Measurements from ENCODE around the gene PCDHA9. TPM values are rescaled to one million over a fixed set of nuclear protein-coding genes. Genes with fewer than 3 reads are reported as not detected.
A peak's percentile ranks its signal among the peaks of the same experiment; 100 is the strongest.
"Not testable (repeated sequence)": the region's sequence is repeated elsewhere in the genome, so short reads cannot be mapped to it uniquely, and the experiment has no call there.

Gene PCDHA9
- total and polyA plus RNA-seq, 2 of the 4 experiments (the other 2 are of a cell fraction): under 0.01 TPM; not detected in 1

DNA sequence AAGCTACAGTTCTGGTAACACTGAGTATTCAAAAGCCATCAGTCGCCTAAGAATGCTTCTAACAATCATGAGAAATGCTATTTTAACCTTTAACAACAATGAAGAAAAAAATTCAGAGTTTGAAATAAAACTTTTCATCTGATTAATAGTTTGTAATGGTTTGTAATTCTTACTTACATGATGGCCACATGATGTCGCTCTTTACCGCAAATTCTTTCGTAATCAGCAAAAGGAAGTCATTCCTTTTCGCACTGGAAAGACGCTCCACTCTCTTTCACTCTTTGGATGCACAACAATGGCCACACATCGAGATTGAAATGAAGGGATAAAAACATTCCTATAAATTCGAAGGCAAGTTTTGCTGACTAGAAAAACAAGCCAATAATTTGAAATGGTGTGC, 14.2 kb upstream of the PCDHA9 start, which contains the start of gene PCDHA7:
Gene PCDHA7 (plus strand): TSS at position 277 of the 400 bp plus-strand sequence. CDS start 115 bp downstream, at position 392.
- BruUV-seq (replicated peaks): no TSS peak
- CTCF ChIA-PET: no interaction called here
- H2BK20ac ChIP-seq (ENCODE audit: low read depth, low read length): no peak within 1 kb of the TSS

DNA sequence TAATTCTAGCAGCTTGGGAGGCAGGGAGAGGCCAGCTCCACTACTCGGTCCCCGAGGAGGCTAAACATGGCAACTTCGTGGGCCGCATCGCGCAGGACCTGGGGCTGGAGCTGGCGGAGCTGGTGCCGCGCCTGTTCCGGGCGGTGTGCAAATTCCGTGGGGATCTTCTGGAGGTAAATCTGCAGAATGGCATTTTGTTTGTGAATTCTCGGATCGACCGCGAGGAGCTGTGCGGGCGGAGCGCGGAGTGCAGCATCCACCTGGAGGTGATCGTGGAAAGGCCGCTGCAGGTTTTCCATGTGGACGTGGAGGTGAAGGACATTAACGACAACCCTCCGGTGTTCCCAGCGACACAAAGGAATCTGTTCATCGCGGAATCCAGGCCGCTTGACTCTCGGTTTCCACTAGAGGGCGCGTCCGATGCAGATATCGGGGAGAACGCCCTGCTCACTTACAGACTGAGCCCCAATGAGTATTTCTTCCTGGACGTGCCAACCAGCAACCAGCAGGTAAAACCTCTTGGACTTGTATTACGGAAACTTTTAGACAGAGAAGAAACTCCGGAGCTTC, 13.7 kb upstream of the PCDHA9 start:
- CTCF ChIA-PET; H3K79me1 ChIP-seq (ENCODE audit: low read depth in 1 of 2, low read length in 2 of 2); H2AK5ac ChIP-seq (ENCODE audit: low read depth, low read length); H4K5ac ChIP-seq (ENCODE audit: low read depth, low read length); H2AK9ac ChIP-seq (replicated peaks; ENCODE audit: low read depth, low read length, poor library complexity); H3K4me1 ChIP-seq (ENCODE audit: control insufficient read depth, insufficient read depth, low read length); H3K9me1 ChIP-seq (ENCODE audit: insufficient read depth, low read length); H2BK20ac ChIP-seq (ENCODE audit: low read depth, low read length); H3K56ac ChIP-seq (ENCODE audit: extremely low read depth, insufficient read depth, low read length); DNase-seq; H2BK120ac ChIP-seq (ENCODE audit: low read depth, low read length); H2BK5ac ChIP-seq (ENCODE audit: low read depth, low read length, poor library complexity, severe bottlenecking); H3K9ac ChIP-seq (ENCODE audit: low read depth, low read length); H2BK15ac ChIP-seq (ENCODE audit: low read depth, low read length); dilution Hi-C loops (cut with HindIII; ENCODE audit: low sequenced_read_pairs, unreplicated experiment); H3K4me2 ChIP-seq (ENCODE audit: low read depth, low read length); H3K27ac ChIP-seq (ENCODE audit: insufficient read depth, low read length); H3K18ac ChIP-seq (ENCODE audit: low read depth, low read length); ATAC-seq (ENCODE audit: low read depth); H3K23ac ChIP-seq (ENCODE audit: low read depth, low read length); BruUV-seq (replicated peaks); H3K27me3 ChIP-seq (ENCODE audit: control insufficient read depth, insufficient read depth, low read length); intact Hi-C loops (cut with micrococcal nuclease); H3K14ac ChIP-seq (replicated peaks; ENCODE audit: low read depth, low read length); H4K91ac ChIP-seq (ENCODE audit: insufficient read depth, low read depth, low read length); H3K4ac ChIP-seq (ENCODE audit: low read depth, low read length); H3K36me3 ChIP-seq (ENCODE audit: control insufficient read depth, insufficient read depth, low read length); H4K8ac ChIP-seq (ENCODE audit: low read depth in 2 of 2, low read length in 2 of 2); POLR2A ChIA-PET (ENCODE audit: unreplicated experiment); H4K20me1 ChIP-seq (ENCODE audit: insufficient read depth, low read length); in situ Hi-C loops (cut with MboI; ENCODE audit: low sequenced_read_pairs): not testable (repeated sequence)
- H3K9me3 ChIP-seq (ENCODE audit: control insufficient read depth, insufficient read depth, low read length): peaks cover 21% of the 10 kb centered on the region
- 40% methylated on average over 2 of the region's 38 CpGs; no CpG with 5 or more reads in 1 of the 2 experiments for WGBS, 2 experiments (ENCODE audit: extremely low coverage in 2 of 2, insufficient read length in 1 of 2)
- 0 out of 2 replicates have a peak overlapping the region, but pooled peaks have one; percentile 7 for H3K4me3 ChIP-seq (ENCODE audit: insufficient read depth, low read depth, low read length)
- peak overlapping the region; percentile 49 for H2AFZ ChIP-seq (replicated peaks; ENCODE audit: low read length, poor library complexity)

More for the DNA sequence above, 14.2 kb upstream of the PCDHA9 start, which contains the start of gene PCDHA7:
- Histone ChIP-seq H2BK15ac (ENCODE audit: low read depth, low read length) (no peak within 1 kb of the TSS), H3K4me3 (ENCODE audit: insufficient read depth, low read depth, low read length) (0 out of 2 replicates have a peak within 1 kb of the TSS, but pooled peaks have one; percentile 7), H3K9ac (ENCODE audit: low read depth, low read length) (no peak within 1 kb of the TSS), H3K27me3 (ENCODE audit: control insufficient read depth, insufficient read depth, low read length) (no peaks in the 10 kb centered on the region), H2BK120ac (ENCODE audit: low read depth, low read length) (no peak within 1 kb of the TSS), H3K4me1 (ENCODE audit: control insufficient read depth, insufficient read depth, low read length) (no peaks in the 10 kb centered on the region), H3K79me1 (ENCODE audit: low read depth in 1 of 2, low read length in 2 of 2) (no peaks in the 10 kb centered on the region), H2AK9ac (replicated peaks; ENCODE audit: low read depth, low read length, poor library complexity) (no peak within 1 kb of the TSS), H4K20me1 (ENCODE audit: insufficient read depth, low read length) (no peaks in the 10 kb centered on the region), H3K36me3 (ENCODE audit: control insufficient read depth, insufficient read depth, low read length) (no peaks in the 10 kb centered on the region), H4K5ac (ENCODE audit: low read depth, low read length) (no peak within 1 kb of the TSS), H3K9me1 (ENCODE audit: insufficient read depth, low read length) (no peaks in the 10 kb centered on the region), H3K9me3 (ENCODE audit: control insufficient read depth, insufficient read depth, low read length) (peaks cover 22% of the 10 kb centered on the region), H3K4me2 (ENCODE audit: low read depth, low read length) (no peak within 1 kb of the TSS), H2AFZ (replicated peaks; ENCODE audit: low read length, poor library complexity) (peak within 1 kb of the TSS; percentile 49), H3K27ac (ENCODE audit: insufficient read depth, low read length) (no peak within 1 kb of the TSS), H3K56ac (ENCODE audit: extremely low read depth, insufficient read depth, low read length) (no peak within 1 kb of the TSS), H3K14ac (replicated peaks; ENCODE audit: low read depth, low read length) (no peak within 1 kb of the TSS), H3K18ac (ENCODE audit: low read depth, low read length) (no peak within 1 kb of the TSS), H4K8ac (ENCODE audit: low read depth in 2 of 2, low read length in 2 of 2) (no peak within 1 kb of the TSS), H4K91ac (ENCODE audit: insufficient read depth, low read depth, low read length) (no peak within 1 kb of the TSS), H2BK5ac (ENCODE audit: low read depth, low read length, poor library complexity, severe bottlenecking) (no peak within 1 kb of the TSS), H2AK5ac (ENCODE audit: low read depth, low read length) (no peak within 1 kb of the TSS), H3K4ac (ENCODE audit: low read depth, low read length) (no peak within 1 kb of the TSS), H3K23ac (ENCODE audit: low read depth, low read length) (no peak within 1 kb of the TSS)
- POLR2A ChIA-PET (ENCODE audit: unreplicated experiment): no interaction called here
- DNase-seq (peak; percentile 2), ATAC-seq (ENCODE audit: low read depth) (no peak)
- no peak for TF ChIP-seq RFX5 (IDR thresholded peaks at IDR 0.05; ENCODE audit: low read depth, low read length)
- no peak for TF ChIP-seq SMC3 (IDR thresholded peaks at IDR 0.05; ENCODE audit: low read depth, low read length)
- TF ChIP-seq, protein P1, sequence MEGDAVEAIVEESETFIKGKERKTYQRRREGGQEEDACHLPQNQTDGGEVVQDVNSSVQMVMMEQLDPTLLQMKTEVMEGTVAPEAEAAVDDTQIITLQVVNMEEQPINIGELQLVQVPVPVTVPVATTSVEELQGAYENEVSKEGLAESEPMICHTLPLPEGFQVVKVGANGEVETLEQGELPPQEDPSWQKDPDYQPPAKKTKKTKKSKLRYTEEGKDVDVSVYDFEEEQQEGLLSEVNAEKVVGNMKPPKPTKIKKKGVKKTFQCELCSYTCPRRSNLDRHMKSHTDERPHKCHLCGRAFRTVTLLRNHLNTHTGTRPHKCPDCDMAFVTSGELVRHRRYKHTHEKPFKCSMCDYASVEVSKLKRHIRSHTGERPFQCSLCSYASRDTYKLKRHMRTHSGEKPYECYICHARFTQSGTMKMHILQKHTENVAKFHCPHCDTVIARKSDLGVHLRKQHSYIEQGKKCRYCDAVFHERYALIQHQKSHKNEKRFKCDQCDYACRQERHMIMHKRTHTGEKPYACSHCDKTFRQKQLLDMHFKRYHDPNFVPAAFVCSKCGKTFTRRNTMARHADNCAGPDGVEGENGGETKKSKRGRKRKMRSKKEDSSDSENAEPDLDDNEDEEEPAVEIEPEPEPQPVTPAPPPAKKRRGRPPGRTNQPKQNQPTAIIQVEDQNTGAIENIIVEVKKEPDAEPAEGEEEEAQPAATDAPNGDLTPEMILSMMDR (conservative IDR thresholded peaks at IDR 0.05; ENCODE audit: low read depth, low read length): peak; percentile 15; the same call in 1 of the 2 replicates
- in situ Hi-C loops (cut with MboI; ENCODE audit: low sequenced_read_pairs) (no loop called here), dilution Hi-C loops (cut with HindIII; ENCODE audit: low sequenced_read_pairs, unreplicated experiment) (no loop called here), intact Hi-C loops (cut with micrococcal nuclease) (no loop called here)
- no CpG with 5 or more reads among the region's 8 CpGs for WGBS, 2 experiments (ENCODE audit: extremely low coverage in 2 of 2, insufficient read length in 1 of 2)
